PFSK-1 (cell line): ENCODE results near the gene CDCA8.

Experiments used
- FOXP2 ChIP-seq: optimal IDR thresholded peaks from 2 replicates; pipeline ENCODE3; 2011; ENCODE audit warnings: borderline replicate concordance, control low read depth, inconsistent platforms; ENCODE audit not compliant: insufficient read depth; ENCODE audit errors: extremely low read length, extremely low read depth
- POLR2AphosphoS5 ChIP-seq: IDR thresholded peaks from 2 replicates; pipeline ENCODE4 v1.6.1; 2012; ENCODE audit warnings: low read depth, mild to moderate bottlenecking, control low read depth, low read length, moderate library complexity
- SIN3A ChIP-seq: IDR thresholded peaks from 2 replicates; pipeline ENCODE4 v1.6.1; 2012; ENCODE audit warnings: mild to moderate bottlenecking, low read length, moderate library complexity, borderline replicate concordance; ENCODE audit not compliant: insufficient read depth
- TAF1 ChIP-seq: IDR thresholded peaks from 2 replicates; pipeline ENCODE4 v1.6.1; 2012; ENCODE audit warnings: low read length, control low read depth, borderline replicate concordance; ENCODE audit not compliant: insufficient read depth
- TF ChIP-seq, protein P1 (sequence below), 2 experiments: IDR thresholded peaks; 2 replicates each; pipeline versions ENCODE4 v1.6.1 to v1.8.0; 2011 to 2012; ENCODE audit warnings: low read depth in 2 of 2, low read length in 2 of 2, control low read depth in 1 of 2, inconsistent platforms in 1 of 2, mild to moderate bottlenecking in 1 of 2, moderate library complexity in 1 of 2; ENCODE audit not compliant: insufficient read depth in 1 of 2

CDCA8 gene

DNA sequence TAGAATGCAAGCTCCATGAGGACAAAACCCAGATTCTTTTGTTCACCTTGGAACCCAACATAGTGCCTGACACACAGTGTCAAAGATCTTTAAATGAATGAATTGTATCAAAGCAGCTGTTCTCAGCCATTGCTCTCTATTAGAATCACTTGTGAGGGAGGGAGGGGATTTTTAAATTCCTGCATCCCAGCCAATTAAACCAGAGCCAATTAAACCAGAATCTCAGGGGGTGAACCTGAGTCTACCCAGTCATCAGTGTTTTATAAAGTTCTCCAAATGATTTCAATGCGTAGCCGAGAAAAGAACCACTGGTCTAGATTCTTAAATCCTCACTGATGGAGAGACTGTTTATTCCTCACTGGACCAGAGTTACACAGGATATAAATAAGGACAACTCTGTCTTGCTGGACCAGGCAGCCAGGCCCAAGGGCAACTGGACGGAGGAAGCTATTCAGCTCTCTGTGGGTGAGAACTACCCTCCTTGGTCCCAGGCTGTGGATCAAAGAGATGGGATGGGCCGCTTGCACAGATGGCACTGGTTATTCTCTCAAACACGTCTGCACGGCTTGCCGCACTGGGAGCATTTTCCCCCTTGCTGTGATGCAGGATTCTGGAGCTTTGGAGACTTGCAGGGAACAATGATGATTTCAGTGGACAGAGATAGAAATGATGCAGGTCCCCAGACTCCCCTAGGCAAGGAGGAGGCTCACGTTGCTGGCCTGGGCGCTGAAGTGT, 20.0 kb upstream of the CDCA8 start:
- TF ChIP-seq SIN3A: no peak
- no peak for TF ChIP-seq POLR2AphosphoS5
- no peak for TF ChIP-seq FOXP2
- no peak for TF ChIP-seq TAF1
- TF ChIP-seq, protein P1, sequence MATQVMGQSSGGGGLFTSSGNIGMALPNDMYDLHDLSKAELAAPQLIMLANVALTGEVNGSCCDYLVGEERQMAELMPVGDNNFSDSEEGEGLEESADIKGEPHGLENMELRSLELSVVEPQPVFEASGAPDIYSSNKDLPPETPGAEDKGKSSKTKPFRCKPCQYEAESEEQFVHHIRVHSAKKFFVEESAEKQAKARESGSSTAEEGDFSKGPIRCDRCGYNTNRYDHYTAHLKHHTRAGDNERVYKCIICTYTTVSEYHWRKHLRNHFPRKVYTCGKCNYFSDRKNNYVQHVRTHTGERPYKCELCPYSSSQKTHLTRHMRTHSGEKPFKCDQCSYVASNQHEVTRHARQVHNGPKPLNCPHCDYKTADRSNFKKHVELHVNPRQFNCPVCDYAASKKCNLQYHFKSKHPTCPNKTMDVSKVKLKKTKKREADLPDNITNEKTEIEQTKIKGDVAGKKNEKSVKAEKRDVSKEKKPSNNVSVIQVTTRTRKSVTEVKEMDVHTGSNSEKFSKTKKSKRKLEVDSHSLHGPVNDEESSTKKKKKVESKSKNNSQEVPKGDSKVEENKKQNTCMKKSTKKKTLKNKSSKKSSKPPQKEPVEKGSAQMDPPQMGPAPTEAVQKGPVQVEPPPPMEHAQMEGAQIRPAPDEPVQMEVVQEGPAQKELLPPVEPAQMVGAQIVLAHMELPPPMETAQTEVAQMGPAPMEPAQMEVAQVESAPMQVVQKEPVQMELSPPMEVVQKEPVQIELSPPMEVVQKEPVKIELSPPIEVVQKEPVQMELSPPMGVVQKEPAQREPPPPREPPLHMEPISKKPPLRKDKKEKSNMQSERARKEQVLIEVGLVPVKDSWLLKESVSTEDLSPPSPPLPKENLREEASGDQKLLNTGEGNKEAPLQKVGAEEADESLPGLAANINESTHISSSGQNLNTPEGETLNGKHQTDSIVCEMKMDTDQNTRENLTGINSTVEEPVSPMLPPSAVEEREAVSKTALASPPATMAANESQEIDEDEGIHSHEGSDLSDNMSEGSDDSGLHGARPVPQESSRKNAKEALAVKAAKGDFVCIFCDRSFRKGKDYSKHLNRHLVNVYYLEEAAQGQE (IDR thresholded peaks at IDR 0.05; ENCODE audit: insufficient read depth in 1 of 2, low read depth in 2 of 2, low read length in 2 of 2): no peak

DNA sequence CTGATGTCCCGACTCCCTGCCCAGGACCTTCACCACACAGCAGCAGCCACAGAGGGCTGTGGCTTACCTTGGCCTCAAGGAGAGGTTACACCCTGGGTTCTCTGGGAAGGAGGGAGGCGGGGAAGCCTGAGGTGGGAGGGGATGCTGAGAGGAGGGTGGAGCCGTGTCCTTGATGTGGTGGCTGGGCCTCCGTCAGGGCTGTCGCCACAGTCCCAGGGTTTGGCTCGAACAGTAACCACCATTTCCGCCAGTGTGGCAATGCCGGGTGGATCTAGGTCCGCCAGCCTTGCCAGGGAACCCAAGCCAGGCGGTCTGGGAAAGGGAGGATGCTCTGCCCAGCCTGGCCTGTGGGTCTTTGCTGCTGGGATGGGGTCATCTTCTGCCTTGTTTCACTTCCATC, 18.4 kb upstream of the CDCA8 start:
- TF ChIP-seq POLR2AphosphoS5 (no peak), FOXP2 (no peak), SIN3A (no peak), TAF1 (no peak)
- TF ChIP-seq, protein P1 (IDR thresholded peaks at IDR 0.05; ENCODE audit: insufficient read depth in 1 of 2, low read depth in 2 of 2, low read length in 2 of 2): no peak

DNA sequence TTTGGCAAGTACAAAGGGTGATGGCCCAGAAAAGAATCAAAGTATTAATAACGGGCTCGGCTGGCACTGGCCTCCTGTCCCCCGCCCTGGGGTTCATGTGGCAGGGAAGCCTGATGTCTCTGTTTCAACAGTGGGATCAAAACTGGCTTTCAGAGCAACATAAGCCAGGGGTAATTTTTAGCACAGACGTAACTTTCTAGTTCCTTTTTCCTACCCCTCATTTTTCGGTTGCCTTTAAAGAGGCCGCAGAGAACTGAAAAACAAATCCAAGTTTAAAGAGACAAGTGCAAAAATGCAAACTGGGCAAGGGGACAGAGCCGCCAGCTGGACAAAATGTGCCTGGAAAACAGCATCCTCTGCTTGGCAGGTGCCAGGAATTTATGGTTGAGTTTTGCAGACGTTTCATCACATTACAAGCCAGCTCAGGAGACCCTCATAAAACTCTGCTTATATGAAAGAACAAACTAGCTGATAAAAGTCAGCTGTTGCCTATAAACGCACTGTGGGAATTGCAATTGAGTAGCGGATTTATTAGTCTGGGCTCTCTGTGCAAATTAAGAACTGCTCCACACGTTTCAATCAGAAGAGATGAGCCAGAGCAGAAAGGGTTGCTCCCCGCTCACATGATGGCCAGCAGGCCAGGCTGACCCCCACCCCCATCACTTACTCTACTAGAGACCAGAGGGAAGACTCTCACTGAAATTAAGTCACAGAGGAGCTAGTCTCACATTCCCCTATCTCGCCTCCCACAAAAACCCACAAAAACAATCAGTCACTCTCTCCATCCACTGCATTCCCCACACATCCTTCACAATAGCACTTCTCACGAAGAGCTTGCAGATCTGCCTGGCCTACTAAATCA, 15.8 kb upstream of the CDCA8 start:
- TF ChIP-seq, protein P1 (IDR thresholded peaks at IDR 0.05; ENCODE audit: insufficient read depth in 1 of 2, low read depth in 2 of 2, low read length in 2 of 2): no peak
- TF ChIP-seq POLR2AphosphoS5: no peak
- no peak for TF ChIP-seq FOXP2
- TF ChIP-seq TAF1: no peak
- TF ChIP-seq SIN3A: no peak

DNA sequence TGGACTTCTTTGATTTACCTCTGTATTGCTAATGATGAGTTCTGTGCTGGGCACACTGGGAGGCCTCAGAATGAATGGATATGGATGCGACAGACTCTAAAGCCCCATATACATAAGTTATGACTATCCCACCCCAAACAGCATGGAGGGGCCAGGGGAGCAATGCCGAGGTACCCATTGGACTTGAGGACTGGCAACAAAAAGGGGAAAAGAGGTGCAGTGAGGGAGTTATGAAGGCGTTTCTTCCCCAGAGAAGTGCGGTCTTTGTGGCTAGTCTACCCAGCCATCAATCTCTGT, 15.2 kb upstream of the CDCA8 start:
- TF ChIP-seq SIN3A (no peak), FOXP2 (no peak), POLR2AphosphoS5 (no peak), TAF1 (no peak)
- TF ChIP-seq, protein P1 (IDR thresholded peaks at IDR 0.05; ENCODE audit: insufficient read depth in 1 of 2, low read depth in 2 of 2, low read length in 2 of 2): no peak
